Liver (tissue), 9 donors: ENCODE data around the gene ITPKA. TPM values are rescaled to one million over a fixed set of nuclear protein-coding genes. Genes with fewer than 3 reads are reported as not detected.

Experiments used
- DNase-seq: peaks from one replicate; pipeline ENCODE4 v3.0.0-alpha.2; 2017; ENCODE audit warnings: low spot score
- H3K27ac ChIP-seq, 2 donors: one replicate each; pipeline ENCODE4 v1.7.0; 2013; ENCODE audit warnings: inconsistent platforms in 2 of 2, low read length in 2 of 2, control low read depth in 1 of 2, low read depth in 1 of 2, mild to moderate bottlenecking in 1 of 2
- H3K27me3 ChIP-seq, 4 donors: one replicate each; pipeline versions ENCODE4 v1.6.1 to v1.7.0; 2013; ENCODE audit warnings: low read length in 3 of 4, inconsistent platforms in 1 of 4, mild to moderate bottlenecking in 1 of 4, moderate library complexity in 1 of 4; ENCODE audit not compliant: control insufficient read depth in 4 of 4, insufficient read depth in 4 of 4
- H3K36me3 ChIP-seq, 4 donors: one replicate each; pipeline versions ENCODE4 v1.6.1 to v1.7.0; 2013; ENCODE audit warnings: low read length in 3 of 4, mild to moderate bottlenecking in 3 of 4, low read depth in 1 of 4, moderate library complexity in 1 of 4; ENCODE audit not compliant: control insufficient read depth in 4 of 4, insufficient read depth in 3 of 4
- H3K4me1 ChIP-seq, 4 donors: one replicate each; pipeline versions ENCODE4 v1.6.1 to v1.7.0; 2013; ENCODE audit warnings: low read length in 3 of 4, mild to moderate bottlenecking in 3 of 4, moderate library complexity in 1 of 4; ENCODE audit not compliant: control insufficient read depth in 4 of 4, insufficient read depth in 4 of 4
- H3K4me3 ChIP-seq, 3 donors: one replicate each; pipeline versions ENCODE4 v1.6.1 to v1.7.0; 2013; ENCODE audit warnings: low read length in 3 of 3, control low read depth in 1 of 3, low read depth in 1 of 3, mild to moderate bottlenecking in 1 of 3
- H3K9ac ChIP-seq, 2 donors: one replicate each; pipeline ENCODE4 v1.7.0; 2013; ENCODE audit warnings: low read length in 2 of 2, mild to moderate bottlenecking in 2 of 2, moderate library complexity in 2 of 2, control low read depth in 1 of 2, low read depth in 1 of 2
- H3K9me3 ChIP-seq, 4 donors: one replicate each; pipeline versions ENCODE4 v1.6.1 to v1.7.0; 2013; ENCODE audit warnings: low read length in 3 of 4; ENCODE audit not compliant: control insufficient read depth in 4 of 4
- ATF3 ChIP-seq: IDR thresholded peaks from 2 replicates; pipeline ENCODE4 v1.6.1; 2016; ENCODE audit warnings: antibody characterized with exemption
- CTCF ChIP-seq: fragments of 150-350 bp; IDR thresholded peaks from 2 replicates; pipeline ENCODE4 v1.5.1; 2017; ENCODE audit warnings: improper control_type of control experiment, low read depth, low read length; ENCODE audit not compliant: missing input control
- FOXA1 ChIP-seq: IDR thresholded peaks from 2 replicates; pipeline ENCODE4 v1.6.1; 2016; ENCODE audit warnings: antibody characterized with exemption
- FOXA2 ChIP-seq: IDR thresholded peaks from 2 replicates; pipeline ENCODE4 v1.6.1; 2016; ENCODE audit warnings: antibody characterized with exemption
- GABPA ChIP-seq, 2 donors: IDR thresholded peaks in 1 of 2; conservative IDR thresholded peaks in 1 of 2; 2 replicates each; pipeline ENCODE4 v1.6.1; 2016; ENCODE audit warnings: antibody characterized with exemption in 2 of 2, mild to moderate bottlenecking in 1 of 2, moderate library complexity in 1 of 2
- HNF4A ChIP-seq, 2 donors: conservative IDR thresholded peaks; 2 replicates each; pipeline ENCODE4 v1.6.1; 2016; ENCODE audit warnings: antibody characterized with exemption in 2 of 2, mild to moderate bottlenecking in 2 of 2
- JUND ChIP-seq, 2 donors: IDR thresholded peaks; 2 replicates each; pipeline ENCODE4 v1.6.1; 2016; ENCODE audit warnings: antibody characterized with exemption in 2 of 2
- NR2F2 ChIP-seq: IDR thresholded peaks from 2 replicates; pipeline ENCODE4 v1.6.1; 2016; ENCODE audit warnings: antibody characterized with exemption
- RAD21 ChIP-seq, 2 donors: IDR thresholded peaks; 2 replicates each; pipeline ENCODE4 v1.6.1; 2016; ENCODE audit warnings: antibody characterized with exemption in 2 of 2, mild to moderate bottlenecking in 2 of 2
- REST ChIP-seq: IDR thresholded peaks from 2 replicates; pipeline ENCODE4 v1.6.1; 2016; ENCODE audit warnings: antibody characterized with exemption, mild to moderate bottlenecking
- SP1 ChIP-seq: IDR thresholded peaks from 2 replicates; pipeline ENCODE4 v1.6.1; 2018; ENCODE audit warnings: antibody characterized with exemption, mild to moderate bottlenecking
- YY1 ChIP-seq: IDR thresholded peaks from 2 replicates; pipeline ENCODE4 v1.6.1; 2016; ENCODE audit warnings: antibody characterized with exemption, mild to moderate bottlenecking
- ZBTB33 ChIP-seq: IDR thresholded peaks from 2 replicates; pipeline ENCODE4 v1.6.1; 2016; ENCODE audit warnings: antibody characterized with exemption
- WGBS: extraction: QIAGEN DNeasy Blood & Tissue Kit; methylation state at CpG from one replicate; pipeline ENCODE4 v1.1.7; 2013; 5-methylcytosine and 5-hydroxymethylcytosine counted together
- polyA plus RNA-seq, 2 donors: library from polyadenylated mRNA; stranded (reverse) in 1 of 2; unstranded in 1 of 2; fragments of 200-250 nt in 1 of 2; fragments of >200 nt in 1 of 2; fragmentation: Nextera tagmentation in 1 of 2; extraction: Ambion mirVana in 1 of 2; gene quantifications; one replicate each; pipeline versions ENCODE4 v1.2.1 to v1.2.3, GENCODE V29; 2013 to 2015
- total RNA-seq, 2 donors: library from RNA; depleted of rRNA; stranded (reverse); fragments of >200 nt; gene quantifications; one replicate each; pipeline ENCODE4 v1.2.3, GENCODE V29; 2014
- donor health status: healthy.
- donor health status: healthy.
- donor health status: healthy.
- donor health status: healthy.
- donor health status: healthy.

Gene ITPKA
- total and polyA plus RNA-seq, 4 donors: 0.36 to 2.4 (median 1.2) TPM

GRCh38 chr15:41510728-41511127 is 17.1 kb downstream of the ITPKA start:
- TF ChIP-seq HNF4A (conservative IDR thresholded peaks at IDR 0.05): no peak
- no peak for TF ChIP-seq NR2F2
- TF ChIP-seq FOXA1: no peak
- no peak for TF ChIP-seq ATF3
- TF ChIP-seq ZBTB33: no peak
- no peak for TF ChIP-seq REST
- no peak for TF ChIP-seq GABPA (IDR thresholded peaks at IDR 0.05 in 1 of 2, conservative IDR thresholded peaks at IDR 0.05 in 1 of 2)
- H3K27ac ChIP-seq: no peak overlapping the region
- DNase-seq: no peak
- peaks cover 6 to 21% (median 16%) of the 10 kb centered on the region in 4 donors for H3K4me1 ChIP-seq
- no peaks in the 10 kb centered on the region for H3K9me3 ChIP-seq
- H3K36me3 ChIP-seq: no peaks in the 10 kb centered on the region
- no peak overlapping the region for H3K9ac ChIP-seq
- H3K27me3 ChIP-seq: peaks cover 0 to 4% (median 0%) of the 10 kb centered on the region in 4 donors
- no peak overlapping the region for H3K4me3 ChIP-seq
- WGBS: 88% methylated on average over 7 of the region's 7 CpGs

GRCh38 chr15:41511331-41511898 is 17.7 kb downstream of the ITPKA start:
- no peak overlapping the region for H3K9ac ChIP-seq
- H3K27me3 ChIP-seq: peaks cover 0 to 4% (median 0%) of the 10 kb centered on the region in 4 donors
- DNase-seq: no peak
- no peak for TF ChIP-seq YY1
- no peak for TF ChIP-seq NR2F2
- no peak for TF ChIP-seq FOXA1
- no peak for TF ChIP-seq JUND (IDR thresholded peaks at IDR 0.05)
- TF ChIP-seq RAD21 (IDR thresholded peaks at IDR 0.05): no peak
- TF ChIP-seq SP1: no peak
- TF ChIP-seq REST: no peak
- no peak for TF ChIP-seq CTCF
- no peak for TF ChIP-seq FOXA2
- H3K4me3 ChIP-seq: no peak overlapping the region
- H3K27ac ChIP-seq: no peak overlapping the region
- no peaks in the 10 kb centered on the region for H3K9me3 ChIP-seq
- H3K4me1 ChIP-seq: peaks cover 6 to 21% (median 16%) of the 10 kb centered on the region in 4 donors
- 15% methylated on average over 56 of the region's 56 CpGs for WGBS
- no peaks in the 10 kb centered on the region for H3K36me3 ChIP-seq
